Osteocyte (in vitro differentiated cells): Measurements from ENCODE around the gene ELAVL3. TPM values are rescaled to one million over a fixed set of nuclear protein-coding genes. Genes with fewer than 3 reads are reported as not detected.
A peak's percentile ranks its signal among the peaks of the same experiment; 100 is the strongest.
"Not testable (repeated sequence)": the region's sequence is repeated elsewhere in the genome, so short reads cannot be mapped to it uniquely, and the experiment has no call there.

Source experiments
- DNase-seq: peaks from one replicate; pipeline ENCODE4 v3.0.0; 2021; ENCODE audit warnings: mixed read lengths; ENCODE audit not compliant: unreplicated experiment; ENCODE audit errors: extremely low spot score
- H3K27ac Mint-ChIP-seq: one replicate; pipeline ENCODE4 v1.8.0; 2021; ENCODE audit warnings: mild to moderate bottlenecking, mixed read lengths; ENCODE audit not compliant: unreplicated experiment
- H3K27me3 Mint-ChIP-seq: one replicate; pipeline ENCODE4 v1.8.0; 2021; ENCODE audit warnings: mixed read lengths; ENCODE audit not compliant: unreplicated experiment
- H3K36me3 Mint-ChIP-seq: one replicate; pipeline ENCODE4 v1.8.0; 2021; ENCODE audit warnings: mixed read lengths; ENCODE audit not compliant: unreplicated experiment
- H3K4me1 Mint-ChIP-seq: one replicate; pipeline ENCODE4 v1.8.0; 2021; ENCODE audit warnings: mixed read lengths; ENCODE audit not compliant: unreplicated experiment
- H3K4me3 Mint-ChIP-seq: one replicate; pipeline ENCODE4 v1.8.0; 2021; ENCODE audit warnings: mild to moderate bottlenecking, moderate library complexity, mixed read lengths; ENCODE audit not compliant: unreplicated experiment
- H3K9me3 Mint-ChIP-seq: one replicate; pipeline ENCODE4 v1.8.0; 2021; ENCODE audit warnings: mixed read lengths; ENCODE audit not compliant: unreplicated experiment
- total RNA-seq: library from RNA; stranded (reverse); gene quantifications from 2 replicates; pipeline ENCODE4 v1.2.1, GENCODE V29; 2021
- TF ChIP-seq, protein P1 (sequence below): fragments of 200-600 bp; sonication (generic); IDR thresholded peaks from 2 replicates; pipeline ENCODE4 v1.5.0; 2021; ENCODE audit warnings: antibody characterized with exemption, mild to moderate bottlenecking, moderate library complexity

The ELAVL3 gene
- total RNA-seq, 1 donor from 2014 or later, result not detected

DNA sequence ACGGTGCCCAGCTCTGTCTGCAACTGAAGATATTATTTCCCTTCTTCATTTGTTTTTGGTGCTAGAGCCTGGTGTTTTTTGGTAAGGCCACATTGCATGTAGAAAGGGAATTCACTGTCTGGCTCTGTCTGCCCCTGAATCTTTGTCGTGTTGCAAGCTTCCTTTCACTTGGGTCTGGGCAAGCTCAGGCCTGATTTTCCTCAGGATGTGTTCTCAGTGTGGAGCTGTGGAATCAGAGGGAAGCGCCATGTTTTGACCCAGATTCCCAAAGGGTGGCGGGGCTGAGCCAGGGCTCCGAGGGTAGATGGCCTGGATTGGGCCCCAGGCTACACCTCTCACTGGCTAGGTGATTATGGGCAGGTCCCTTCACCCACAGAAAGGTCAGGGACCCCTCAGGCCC is 36.8 kb downstream of the ELAVL3 start:
- Mint-ChIP-seq H3K27me3 (no peaks in the 10 kb centered on the region), H3K36me3 (peaks cover 17% of the 10 kb centered on the region), H3K4me3 (no peak overlapping the region), H3K27ac (no peak overlapping the region), H3K4me1 (no peaks in the 10 kb centered on the region), H3K9me3 (no peaks in the 10 kb centered on the region)
- no peak for DNase-seq
- TF ChIP-seq, protein P1, sequence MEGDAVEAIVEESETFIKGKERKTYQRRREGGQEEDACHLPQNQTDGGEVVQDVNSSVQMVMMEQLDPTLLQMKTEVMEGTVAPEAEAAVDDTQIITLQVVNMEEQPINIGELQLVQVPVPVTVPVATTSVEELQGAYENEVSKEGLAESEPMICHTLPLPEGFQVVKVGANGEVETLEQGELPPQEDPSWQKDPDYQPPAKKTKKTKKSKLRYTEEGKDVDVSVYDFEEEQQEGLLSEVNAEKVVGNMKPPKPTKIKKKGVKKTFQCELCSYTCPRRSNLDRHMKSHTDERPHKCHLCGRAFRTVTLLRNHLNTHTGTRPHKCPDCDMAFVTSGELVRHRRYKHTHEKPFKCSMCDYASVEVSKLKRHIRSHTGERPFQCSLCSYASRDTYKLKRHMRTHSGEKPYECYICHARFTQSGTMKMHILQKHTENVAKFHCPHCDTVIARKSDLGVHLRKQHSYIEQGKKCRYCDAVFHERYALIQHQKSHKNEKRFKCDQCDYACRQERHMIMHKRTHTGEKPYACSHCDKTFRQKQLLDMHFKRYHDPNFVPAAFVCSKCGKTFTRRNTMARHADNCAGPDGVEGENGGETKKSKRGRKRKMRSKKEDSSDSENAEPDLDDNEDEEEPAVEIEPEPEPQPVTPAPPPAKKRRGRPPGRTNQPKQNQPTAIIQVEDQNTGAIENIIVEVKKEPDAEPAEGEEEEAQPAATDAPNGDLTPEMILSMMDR, result no peak

DNA sequence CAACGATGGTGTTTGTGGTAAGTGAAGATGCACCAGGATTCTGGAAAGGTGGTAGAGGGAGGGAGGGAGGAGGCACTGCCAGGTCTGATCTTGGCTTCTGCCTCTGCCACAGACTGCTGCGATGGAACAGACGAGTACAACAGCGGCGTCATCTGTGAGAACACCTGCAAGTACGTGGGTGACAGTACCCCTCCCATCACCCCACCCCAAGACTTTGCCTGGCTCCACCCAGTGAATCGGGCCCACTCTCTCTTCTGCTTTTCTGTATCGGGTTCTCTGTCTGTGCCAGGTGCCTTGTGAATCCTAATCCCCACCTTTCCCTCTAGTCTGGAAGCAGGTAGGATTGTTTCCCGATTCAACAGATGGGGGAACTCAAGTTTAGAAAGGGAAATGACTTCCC is 42.9 kb downstream of the ELAVL3 start:
- H3K36me3 Mint-ChIP-seq, result peaks cover 23% of the 10 kb centered on the region
- no peaks in the 10 kb centered on the region for H3K27me3 Mint-ChIP-seq
- TF ChIP-seq, protein P1, result no peak
- peak overlapping the region; percentile 54 for H3K4me3 Mint-ChIP-seq
- peaks cover 18% of the 10 kb centered on the region for H3K4me1 Mint-ChIP-seq
- no peaks in the 10 kb centered on the region for H3K9me3 Mint-ChIP-seq
- H3K27ac Mint-ChIP-seq, result no peak overlapping the region
- no peak for DNase-seq

GRCh38 chr19:11435833-11436313 is 45.0 kb downstream of the ELAVL3 start:
- DNase-seq, result no peak
- H3K27ac Mint-ChIP-seq, result peak overlapping the region; percentile 97
- peaks cover 18% of the 10 kb centered on the region for H3K4me1 Mint-ChIP-seq
- H3K9me3 Mint-ChIP-seq, result no peaks in the 10 kb centered on the region
- H3K27me3 Mint-ChIP-seq, result no peaks in the 10 kb centered on the region
- H3K36me3 Mint-ChIP-seq, result peaks cover 13% of the 10 kb centered on the region
- peak overlapping the region; percentile 100 for H3K4me3 Mint-ChIP-seq
- TF ChIP-seq, protein P1, result no peak

- Mint-ChIP-seq H3K9me3 (no peaks in the 10 kb centered on the region), H3K27ac (peak within 1 kb of the TSS; percentile 97), H3K4me3 (peak within 1 kb of the TSS; percentile 100), H3K27me3 (no peaks in the 10 kb centered on the region), H3K4me1 (peaks cover 18% of the 10 kb centered on the region), H3K36me3 (peaks cover 10% of the 10 kb centered on the region)
- TF ChIP-seq, protein P1, result peak; percentile 85
- peak; percentile 100 for DNase-seq
Measured at GRCh38 chr19:11435057-11435832, 45.6 kb downstream of the ELAVL3 start, which contains the start of the genes ODAD3 and PRKCSH. TSS of gene ODAD3 (minus strand) at chr19:11435121. CDS start at chr19:11435016, 105 bp downstream. TSS of gene PRKCSH (plus strand) at chr19:11435635. CDS start at chr19:11436118, 483 bp downstream.

- peaks cover 8% of the 10 kb centered on the region for H3K36me3 Mint-ChIP-seq
- TF ChIP-seq, protein P1, result no peak
- H3K27me3 Mint-ChIP-seq, result no peaks in the 10 kb centered on the region
- H3K27ac Mint-ChIP-seq, result peak overlapping the region; percentile 97
- no peak for DNase-seq
- H3K9me3 Mint-ChIP-seq, result no peaks in the 10 kb centered on the region
- H3K4me3 Mint-ChIP-seq, result peak overlapping the region; percentile 100
- peaks cover 18% of the 10 kb centered on the region for H3K4me1 Mint-ChIP-seq
Measured at GRCh38 chr19:11434703-11435056, 46.2 kb downstream of the ELAVL3 start.

- not testable (repeated sequence) for H3K4me3 Mint-ChIP-seq, H3K27ac Mint-ChIP-seq, H3K9me3 Mint-ChIP-seq, H3K36me3 Mint-ChIP-seq, DNase-seq, H3K27me3 Mint-ChIP-seq
- H3K4me1 Mint-ChIP-seq, result peaks cover 18% of the 10 kb centered on the region
Measured at GRCh38 chr19:11433526-11433925, 47.3 kb downstream of the ELAVL3 start.
